GM21619 (cell line): ENCODE data around the gene DKK3.
"Not testable (repeated sequence)": the region's sequence is repeated elsewhere in the genome, so short reads cannot be mapped to it uniquely, and the experiment has no call there.

Experiments
- ATAC-seq: cut with Tn5 transposase; IDR thresholded peaks from one replicate; pipeline ENCODE4 v1.9.1; 2021; ENCODE audit not compliant: unreplicated experiment

Gene DKK3

GRCh38 chr11:12007769-12008737 lies at the start of gene DKK3:
Gene DKK3 (minus strand): TSS chr11:12008626. CDS start chr11:12008582, 44 bp downstream.
- ATAC-seq: no peak

DNA sequence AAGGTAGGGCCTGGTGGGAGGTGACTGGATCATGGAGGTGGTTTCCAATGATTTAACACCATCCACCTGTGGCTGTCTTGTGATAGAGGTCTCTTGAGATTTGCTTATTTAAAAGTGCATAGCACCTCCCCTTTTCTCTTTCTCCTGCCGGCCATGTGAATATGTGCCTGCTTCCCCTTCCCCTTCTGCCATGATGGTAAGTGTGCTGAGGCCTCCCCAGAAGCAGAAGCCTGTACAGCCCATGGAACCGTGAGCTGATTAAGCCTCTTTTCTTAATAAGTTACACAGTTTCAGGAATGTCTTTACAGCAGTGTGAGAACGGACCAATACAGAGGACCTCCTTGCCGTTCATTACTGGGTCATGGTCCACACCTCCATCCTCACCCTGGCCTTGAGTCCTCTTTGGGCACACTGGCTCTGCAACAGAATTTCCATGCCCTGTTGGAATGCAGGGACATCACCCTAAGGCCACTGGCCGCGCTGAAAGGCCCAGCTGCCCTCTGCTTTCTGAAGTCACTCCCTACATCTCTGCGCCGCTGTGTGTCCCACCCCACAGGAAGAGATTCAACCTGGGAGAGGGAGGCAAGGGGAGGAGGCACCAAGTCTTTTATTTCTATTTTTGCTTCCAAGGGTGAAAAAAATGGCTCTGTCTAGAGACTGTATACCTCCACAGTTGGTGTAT lies 49.0 kb upstream of the DKK3 start:
- no peak for ATAC-seq

GRCh38 chr11:12056119-12056518 lies 47.7 kb upstream of the DKK3 start:
- no peak for ATAC-seq

DNA sequence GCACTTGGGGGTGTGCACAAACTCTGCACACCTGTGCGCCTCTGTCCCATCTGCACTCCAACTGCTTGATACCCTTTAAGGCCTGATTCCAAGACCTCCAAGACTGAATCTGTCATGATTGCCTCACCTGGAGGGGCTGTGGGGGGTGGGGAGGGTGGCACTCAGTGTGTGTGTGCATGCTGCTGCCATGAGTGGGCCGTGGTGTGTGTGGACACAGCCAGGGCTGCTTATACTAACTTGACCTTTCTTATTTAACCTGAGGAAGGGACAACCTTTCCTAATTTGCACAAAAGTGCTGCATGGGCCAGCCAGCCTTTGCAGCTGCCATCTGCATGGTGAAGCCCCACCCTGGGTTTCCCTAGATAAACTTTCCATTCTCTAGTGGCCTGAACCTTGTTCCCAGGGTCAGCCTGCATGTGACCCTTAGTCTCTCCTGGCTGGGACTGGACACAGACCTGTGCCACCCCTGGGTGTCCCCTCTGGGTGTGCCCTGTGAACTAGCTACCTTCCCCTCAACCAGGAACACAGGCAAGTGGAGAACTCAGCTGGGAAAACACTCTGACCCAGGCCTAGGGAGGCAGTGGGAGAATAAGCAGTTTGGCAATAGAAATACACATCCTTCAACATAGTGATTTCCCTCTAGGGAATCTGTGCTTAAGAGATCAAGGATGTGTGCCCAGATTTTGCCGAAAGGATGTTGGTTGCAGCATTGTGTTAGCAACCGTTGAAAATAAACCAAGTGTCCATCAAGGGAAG lies 45.4 kb upstream of the DKK3 start:
- ATAC-seq: no peak

- ATAC-seq: no peak
These were observed 44.5 kb upstream of the DKK3 start for GRCh38 chr11:12052676-12053605.

GRCh38 chr11:12051287-12051662 lies 42.8 kb upstream of the DKK3 start:
- no peak for ATAC-seq

- no peak for ATAC-seq
These were observed 42.3 kb upstream of the DKK3 start for GRCh38 chr11:12050470-12051286.

DNA sequence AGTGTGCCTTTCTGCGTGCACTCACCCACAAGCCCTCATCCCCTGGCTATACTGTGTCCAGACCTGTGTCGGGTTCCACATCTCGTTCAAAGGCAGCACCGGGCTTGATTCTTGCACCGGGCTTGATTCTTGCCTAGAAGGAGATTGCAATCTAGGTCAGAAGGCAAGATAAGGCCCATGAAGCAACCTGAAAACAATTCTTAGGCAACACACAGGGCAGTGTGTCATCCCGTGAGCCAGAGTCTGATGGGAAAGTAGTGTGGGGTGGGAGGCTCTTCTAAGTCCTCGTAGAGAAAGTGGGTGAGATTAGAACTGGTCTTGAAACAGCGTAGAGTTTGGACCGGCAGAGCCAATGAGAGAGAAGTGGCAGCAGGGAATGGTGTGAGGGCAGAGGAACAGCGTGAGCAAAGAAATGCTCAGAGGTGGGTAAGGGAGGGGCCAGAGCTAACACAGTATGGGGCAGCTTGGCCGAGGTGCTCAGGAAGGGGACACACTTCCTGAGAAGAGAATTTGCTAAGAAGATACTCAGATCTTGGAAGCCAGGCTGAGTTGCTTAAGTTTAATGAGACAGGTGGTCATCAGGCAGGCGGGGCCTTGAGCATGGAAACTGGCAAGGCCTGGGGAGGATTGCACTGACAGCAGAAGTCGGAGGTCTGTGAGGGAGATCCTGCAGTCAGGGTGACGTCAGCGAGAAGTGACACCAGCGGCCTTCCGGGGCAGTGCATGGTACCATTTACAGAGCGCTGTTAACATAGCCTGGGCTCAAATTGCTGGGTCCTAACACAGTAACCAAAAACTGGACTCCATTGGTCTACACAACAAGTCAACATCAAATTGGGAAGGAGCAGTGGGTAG lies 40.7 kb upstream of the DKK3 start:
- ATAC-seq: no peak

- ATAC-seq: no peak
These were observed 38.3 kb upstream of the DKK3 start for GRCh38 chr11:12046636-12047236.

DNA sequence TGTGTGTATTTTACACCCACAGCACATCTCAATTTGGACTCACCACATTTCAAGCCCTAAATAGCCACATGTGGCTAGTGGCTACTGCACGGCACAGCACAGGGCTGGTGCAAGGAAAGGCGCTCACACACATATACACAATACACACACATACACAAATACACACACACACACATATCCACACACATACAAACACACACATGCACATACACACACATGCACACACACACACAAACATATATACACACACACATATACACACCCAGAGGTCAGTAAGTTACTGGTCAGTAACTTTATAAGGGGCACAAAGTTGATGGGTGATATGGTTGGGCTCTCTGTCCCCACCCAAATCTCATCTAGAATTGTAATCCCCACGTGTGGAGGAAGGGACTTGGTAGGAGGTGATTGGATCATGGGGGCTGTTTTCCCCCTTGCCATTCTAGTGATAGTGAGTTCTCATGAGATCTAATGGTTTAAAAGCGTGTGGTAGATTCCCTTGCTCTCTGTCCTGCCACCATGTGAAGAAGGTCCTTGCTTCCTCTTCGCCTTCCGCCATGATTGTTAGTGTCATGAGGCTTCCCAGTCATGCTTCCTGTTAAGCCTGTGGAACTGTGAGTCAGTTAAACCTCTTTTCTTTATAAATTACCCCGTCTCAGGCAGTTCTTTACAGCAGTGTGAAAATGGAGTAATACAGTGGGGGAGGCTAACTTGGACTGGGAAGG lies 37.6 kb upstream of the DKK3 start:
- ATAC-seq: no peak

- ATAC-seq: no peak
These were observed 36.4 kb upstream of the DKK3 start for GRCh38 chr11:12044799-12045198.

DNA sequence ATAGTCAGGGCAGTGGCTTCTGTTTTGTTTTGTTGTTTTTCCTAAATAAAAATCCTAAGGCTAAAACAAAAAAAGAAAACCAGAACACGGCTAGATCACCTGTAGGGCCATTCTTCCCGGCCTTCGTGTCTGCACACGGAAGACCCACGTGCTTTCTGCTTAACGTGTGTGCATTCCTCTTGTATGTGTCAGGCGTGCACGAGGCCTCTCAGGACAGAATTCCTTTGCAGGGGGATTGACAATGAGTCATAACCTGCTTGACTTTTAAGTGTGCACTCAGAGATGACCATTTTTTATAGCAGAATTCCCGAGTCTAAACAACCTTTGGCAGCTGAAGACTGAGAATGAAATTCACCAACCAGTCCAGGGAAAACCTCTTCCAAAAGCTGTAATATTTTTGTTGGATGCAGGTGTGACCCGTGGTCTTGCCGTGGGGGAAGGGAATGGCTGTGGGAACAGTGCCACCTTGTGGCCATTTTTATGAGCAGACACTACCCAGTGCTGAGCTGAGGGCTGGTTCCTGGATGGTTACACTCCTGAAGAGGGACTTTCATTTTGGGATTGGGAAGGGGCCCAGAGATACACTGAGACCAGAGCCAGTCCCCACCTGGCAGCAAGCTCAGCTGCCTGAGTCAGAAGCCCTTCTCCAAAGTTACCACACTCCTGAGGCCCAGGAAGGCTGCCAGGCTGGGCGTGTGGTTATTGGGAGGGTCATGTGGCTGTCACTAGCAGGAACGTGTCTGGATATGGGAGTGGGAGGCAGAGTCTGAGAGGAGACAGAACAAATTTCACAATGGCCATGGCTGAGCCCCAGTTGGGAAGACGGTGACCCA lies 35.7 kb upstream of the DKK3 start:
- peak; percentile 58 for ATAC-seq

DNA sequence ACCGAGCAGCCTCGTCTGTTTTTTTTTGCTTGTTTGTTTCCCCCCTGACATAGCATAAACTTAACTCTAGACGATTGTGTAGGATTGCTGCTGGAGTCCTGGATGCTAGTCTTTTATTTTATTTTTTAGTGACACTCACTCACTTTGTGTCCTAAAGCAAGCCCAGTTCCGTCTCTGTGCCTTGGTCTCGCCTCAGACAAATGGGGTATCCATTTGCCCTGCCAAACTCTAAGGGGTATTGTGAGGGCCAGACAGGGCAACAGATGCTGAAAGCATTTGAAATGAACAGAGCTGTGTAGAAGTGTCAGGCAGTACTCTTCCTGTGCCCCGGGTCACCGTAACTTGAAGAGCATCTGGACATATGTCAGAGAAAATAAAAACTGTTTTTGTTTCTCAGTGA lies 34.8 kb upstream of the DKK3 start:
- no peak for ATAC-seq

DNA sequence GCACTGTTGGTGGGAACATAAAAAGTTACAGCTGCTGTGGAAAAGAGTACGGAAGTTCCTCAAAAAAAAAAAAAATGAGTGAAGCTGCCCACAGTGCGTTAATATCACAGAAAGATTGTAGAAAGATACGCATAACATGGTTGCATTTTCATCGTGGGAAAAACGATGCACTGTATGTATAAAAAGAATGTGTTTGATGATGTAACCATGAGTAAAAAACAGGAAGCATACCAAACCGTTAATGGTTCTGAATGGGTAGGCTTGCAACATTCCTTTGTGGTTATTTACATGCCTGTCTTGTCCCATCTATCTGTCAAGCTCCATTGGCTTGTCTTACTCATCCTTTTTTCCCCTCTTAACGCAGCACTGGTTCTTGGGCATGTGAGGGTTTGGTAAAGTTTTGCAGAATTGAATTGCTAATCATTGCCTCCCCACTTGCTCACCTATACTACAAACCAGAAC lies 33.8 kb upstream of the DKK3 start:
- ATAC-seq: no peak

DNA sequence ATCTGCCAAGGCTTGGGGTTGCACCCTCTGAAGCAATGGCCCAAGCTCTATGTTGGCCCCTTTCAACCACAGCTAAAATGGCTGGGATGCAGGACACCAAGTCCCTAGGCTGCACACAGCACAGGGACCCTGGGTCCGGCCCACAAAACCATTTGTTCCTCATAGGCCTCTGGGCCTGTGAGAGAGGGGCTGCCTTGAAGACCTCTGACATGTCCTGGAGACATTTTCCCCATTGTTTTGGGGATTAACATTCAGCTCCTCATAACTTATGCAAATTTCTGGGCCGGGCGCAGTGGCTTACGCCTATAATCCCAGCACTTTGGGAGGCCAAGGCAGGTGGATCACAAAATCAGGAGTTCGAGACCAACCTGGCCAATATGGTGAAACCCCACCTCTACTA lies 32.3 kb upstream of the DKK3 start:
- not testable (repeated sequence) for ATAC-seq

GRCh38 chr11:12032968-12033367 lies 24.5 kb upstream of the DKK3 start:
- no peak for ATAC-seq
